H9 (cell line): ENCODE data around the gene TMEM201. TPM values are rescaled to one million over a fixed set of nuclear protein-coding genes. Genes with fewer than 3 reads are reported as not detected.
A peak's percentile ranks its signal among the peaks of the same experiment; 100 is the strongest.

Experiments
- DNase-seq: peaks from one replicate; pipeline ENCODE4 v3.0.0-alpha.2; 2017
- H2AFZ ChIP-seq: one replicate; pipeline ENCODE4 v1.6.1; 2013; ENCODE audit warnings: mild to moderate bottlenecking, low read length, control low read depth, moderate library complexity
- H2AK5ac ChIP-seq: 2 replicates; pipeline ENCODE4 v1.6.1; 2013; ENCODE audit warnings: low read length, control low read depth, mixed read lengths; ENCODE audit not compliant: insufficient read length
- H2BK120ac ChIP-seq: one replicate; pipeline ENCODE4 v1.6.1; 2013; ENCODE audit warnings: low read depth, mild to moderate bottlenecking, low read length, control low read depth, inconsistent platforms; ENCODE audit not compliant: poor library complexity, severe bottlenecking
- H2BK12ac ChIP-seq: 2 replicates; pipeline ENCODE4 v1.6.1; 2013; ENCODE audit warnings: low read length, control low read depth, mixed read lengths, low read depth; ENCODE audit not compliant: insufficient read length
- H2BK15ac ChIP-seq: 2 replicates; pipeline ENCODE4 v1.6.1; 2013; ENCODE audit warnings: low read depth, low read length, control low read depth
- H2BK20ac ChIP-seq: one replicate; pipeline ENCODE4 v1.6.1; 2013; ENCODE audit warnings: low read depth, mild to moderate bottlenecking, low read length, control low read depth, inconsistent platforms; ENCODE audit not compliant: poor library complexity, severe bottlenecking
- H2BK5ac ChIP-seq: 2 replicates; pipeline ENCODE4 v1.6.1; 2013; ENCODE audit warnings: low read length, control low read depth, mixed read lengths; ENCODE audit not compliant: insufficient read length
- H3K14ac ChIP-seq: 2 replicates; pipeline ENCODE4 v1.6.1; 2013; ENCODE audit warnings: low read length, control low read depth; ENCODE audit not compliant: insufficient read depth
- H3K18ac ChIP-seq: 2 replicates; pipeline ENCODE4 v1.6.1; 2013; ENCODE audit warnings: low read depth, mild to moderate bottlenecking, mixed read lengths, low read length, control low read depth; ENCODE audit not compliant: insufficient read length
- H3K23ac ChIP-seq: 2 replicates; pipeline ENCODE4 v1.6.1; 2013; ENCODE audit warnings: low read length, control low read depth, mixed read lengths, low read depth; ENCODE audit not compliant: insufficient read length
- H3K23me2 ChIP-seq: 2 replicates; pipeline ENCODE4 v1.6.1; 2013; ENCODE audit warnings: low read depth, mild to moderate bottlenecking, mixed read lengths, low read length, control low read depth; ENCODE audit not compliant: insufficient read length, poor library complexity, severe bottlenecking
- H3K27ac ChIP-seq: 2 replicates; pipeline ENCODE4 v1.5.1; 2013; ENCODE audit warnings: low read length, control low read depth, mixed read lengths, low read depth; ENCODE audit not compliant: insufficient read length
- H3K27me3 ChIP-seq: 2 replicates; pipeline ENCODE4 v1.6.1; 2013; ENCODE audit warnings: low read length, control low read depth, inconsistent platforms; ENCODE audit not compliant: insufficient read depth
- H3K4ac ChIP-seq: 2 replicates; pipeline ENCODE4 v1.6.1; 2013; ENCODE audit warnings: low read depth, mild to moderate bottlenecking, control low read depth, inconsistent platforms, low read length, moderate library complexity
- H3K4me1 ChIP-seq: 2 replicates; pipeline ENCODE4 v1.6.1; 2013; ENCODE audit warnings: low read length, control low read depth, inconsistent platforms; ENCODE audit not compliant: insufficient read depth
- H3K4me2 ChIP-seq: 2 replicates; pipeline ENCODE4 v1.6.1; 2013; ENCODE audit warnings: low read length, control low read depth, mixed read lengths; ENCODE audit not compliant: insufficient read length, insufficient read depth
- H3K56ac ChIP-seq: 2 replicates; pipeline ENCODE4 v1.6.1; 2013; ENCODE audit warnings: low read depth, mild to moderate bottlenecking, mixed read lengths, low read length, control low read depth; ENCODE audit not compliant: insufficient read length
- H3K79me1 ChIP-seq: 2 replicates; pipeline ENCODE4 v1.6.1; 2013; ENCODE audit warnings: low read depth, mild to moderate bottlenecking, moderate library complexity, low read length, control low read depth, inconsistent platforms; ENCODE audit not compliant: insufficient read depth, poor library complexity, severe bottlenecking
- H3K79me2 ChIP-seq: 2 replicates; pipeline ENCODE4 v1.6.1; 2013; ENCODE audit warnings: low read length, control low read depth, inconsistent platforms; ENCODE audit not compliant: insufficient read depth
- H3K9ac ChIP-seq: 2 replicates; pipeline ENCODE4 v1.6.1; 2013; ENCODE audit warnings: low read length, control low read depth, mixed read lengths; ENCODE audit not compliant: insufficient read length; ENCODE audit errors: extremely low read depth
- H3K9me3 ChIP-seq: one replicate; pipeline ENCODE4 v1.6.1; 2013; ENCODE audit warnings: low read depth, low read length, inconsistent platforms; ENCODE audit not compliant: control insufficient read depth
- H3T11ph ChIP-seq: one replicate; pipeline ENCODE4 v1.6.1; 2013; ENCODE audit warnings: mild to moderate bottlenecking, low read length, control low read depth, inconsistent platforms
- H4K20me1 ChIP-seq: one replicate; pipeline ENCODE4 v1.6.1; 2013; ENCODE audit not compliant: control insufficient read depth, insufficient read length, insufficient read depth
- H4K5ac ChIP-seq: 2 replicates; pipeline ENCODE4 v1.6.1; 2013; ENCODE audit warnings: low read depth, mild to moderate bottlenecking, mixed read lengths, low read length, control low read depth; ENCODE audit not compliant: insufficient read length
- H4K8ac ChIP-seq: replicated peaks from 2 replicates; pipeline ENCODE4 v1.6.1; 2013; ENCODE audit warnings: low read length, control low read depth, mixed read lengths, low read depth; ENCODE audit not compliant: insufficient read length
- H4K91ac ChIP-seq: 2 replicates; pipeline ENCODE4 v1.6.1; 2013; ENCODE audit warnings: low read depth, mild to moderate bottlenecking, moderate library complexity, mixed read lengths, low read length, control low read depth; ENCODE audit not compliant: insufficient read length
- H3K27ac Mint-ChIP-seq, 3 experiments: 2 replicates in 2 of 3; 3 replicates in 1 of 3; pipeline ENCODE4 v1.8.0; 2020 to 2021; ENCODE audit warnings: mixed read lengths in 3 of 3, mild to moderate bottlenecking in 1 of 3, moderate library complexity in 1 of 3
- H3K27me3 Mint-ChIP-seq: 2 replicates; pipeline ENCODE4 v1.8.0; 2021; ENCODE audit warnings: low read depth, mild to moderate bottlenecking, moderate library complexity, mixed read lengths
- H3K36me3 Mint-ChIP-seq, 3 experiments: 2 replicates in 2 of 3; 3 replicates in 1 of 3; pipeline ENCODE4 v1.8.0; 2020 to 2021; ENCODE audit warnings: low read depth in 3 of 3, mixed read lengths in 3 of 3; ENCODE audit not compliant: insufficient read depth in 1 of 3
- H3K4me1 Mint-ChIP-seq, 2 experiments: 2 replicates each; pipeline ENCODE4 v1.8.0; 2020; ENCODE audit warnings: mixed read lengths in 2 of 2
- H3K4me3 Mint-ChIP-seq, 2 experiments: 2 replicates in 1 of 2; 3 replicates in 1 of 2; pipeline ENCODE4 v1.8.0; 2020 to 2021; ENCODE audit warnings: mild to moderate bottlenecking in 2 of 2, mixed read lengths in 2 of 2, moderate library complexity in 1 of 2
- H3K9me3 Mint-ChIP-seq, 2 experiments: 2 replicates in 1 of 2; 3 replicates in 1 of 2; pipeline ENCODE4 v1.8.0; 2020; ENCODE audit warnings: mild to moderate bottlenecking in 2 of 2, mixed read lengths in 2 of 2, moderate library complexity in 1 of 2
- WGBS: extraction: QIAGEN DNeasy Blood & Tissue Kit; methylation state at CpG from one replicate; pipeline ENCODE4 v1.1.7; 2013; ENCODE audit warnings: missing lambda C conversion rate, low lambda C conversion rate, mixed read lengths; ENCODE audit not compliant: insufficient read length; ENCODE audit errors: extremely low coverage; 5-methylcytosine and 5-hydroxymethylcytosine counted together
- total RNA-seq: library from RNA; stranded (reverse); gene quantifications from 2 replicates; pipeline ENCODE4 v1.2.1, GENCODE V29; 2021
- TF ChIP-seq, protein P1 (sequence below): fragments of 200-600 bp; sonication (generic); conservative IDR thresholded peaks from 3 replicates; pipeline ENCODE4 v1.8.0; 2021; ENCODE audit warnings: antibody characterized with exemption, mild to moderate bottlenecking

Gene TMEM201
- total RNA-seq, 1 experiment from 2014 or later: 31.0 TPM

DNA sequence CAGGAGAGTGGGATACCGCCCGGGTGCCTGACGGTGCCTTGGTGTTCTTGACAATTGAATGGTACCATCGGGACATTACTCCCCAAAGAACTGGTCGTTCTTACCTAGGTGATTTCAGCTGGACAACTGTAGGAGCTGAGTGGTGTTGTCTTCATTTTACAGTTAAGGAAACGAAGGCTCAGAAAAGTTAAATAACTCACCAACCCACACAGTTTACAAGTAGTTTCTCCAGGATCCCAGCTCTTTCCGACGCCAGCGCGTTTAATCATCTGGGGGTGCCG is 64.4 kb downstream of the TMEM201 start:
- no peak overlapping the region for H3K4me2 ChIP-seq
- DNase-seq: no peak
- WGBS: no CpG with 5 or more reads among the region's 11 CpGs
- H3K18ac ChIP-seq: no peak overlapping the region
- TF ChIP-seq, protein P1, sequence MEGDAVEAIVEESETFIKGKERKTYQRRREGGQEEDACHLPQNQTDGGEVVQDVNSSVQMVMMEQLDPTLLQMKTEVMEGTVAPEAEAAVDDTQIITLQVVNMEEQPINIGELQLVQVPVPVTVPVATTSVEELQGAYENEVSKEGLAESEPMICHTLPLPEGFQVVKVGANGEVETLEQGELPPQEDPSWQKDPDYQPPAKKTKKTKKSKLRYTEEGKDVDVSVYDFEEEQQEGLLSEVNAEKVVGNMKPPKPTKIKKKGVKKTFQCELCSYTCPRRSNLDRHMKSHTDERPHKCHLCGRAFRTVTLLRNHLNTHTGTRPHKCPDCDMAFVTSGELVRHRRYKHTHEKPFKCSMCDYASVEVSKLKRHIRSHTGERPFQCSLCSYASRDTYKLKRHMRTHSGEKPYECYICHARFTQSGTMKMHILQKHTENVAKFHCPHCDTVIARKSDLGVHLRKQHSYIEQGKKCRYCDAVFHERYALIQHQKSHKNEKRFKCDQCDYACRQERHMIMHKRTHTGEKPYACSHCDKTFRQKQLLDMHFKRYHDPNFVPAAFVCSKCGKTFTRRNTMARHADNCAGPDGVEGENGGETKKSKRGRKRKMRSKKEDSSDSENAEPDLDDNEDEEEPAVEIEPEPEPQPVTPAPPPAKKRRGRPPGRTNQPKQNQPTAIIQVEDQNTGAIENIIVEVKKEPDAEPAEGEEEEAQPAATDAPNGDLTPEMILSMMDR: no peak
- peaks cover 10 to 17% of the 10 kb centered on the region in 2 experiments for H3K4me1 Mint-ChIP-seq
- H3K79me2 ChIP-seq: no peaks in the 10 kb centered on the region
- H4K8ac ChIP-seq: no peak overlapping the region
- H3K4me1 ChIP-seq: no peaks in the 10 kb centered on the region
- no peaks in the 10 kb centered on the region for H4K20me1 ChIP-seq
- peaks cover 10% of the 10 kb centered on the region for H3K23me2 ChIP-seq
- H3K4me3 Mint-ChIP-seq: peak overlapping the region; percentile 59 to 81; a peak in 4 of 5 replicates
- H3K56ac ChIP-seq: no peak overlapping the region
- H2BK120ac ChIP-seq: no peak overlapping the region
- H2BK20ac ChIP-seq: no peak overlapping the region
- no peak overlapping the region for H2BK5ac ChIP-seq
- no peak overlapping the region for H4K5ac ChIP-seq
- H2AK5ac ChIP-seq: no peak overlapping the region
- no peak overlapping the region for H3K14ac ChIP-seq
- no peak overlapping the region for H2AFZ ChIP-seq
- no peak overlapping the region for H3K4ac ChIP-seq
- peaks cover 9% of the 10 kb centered on the region; the same call in 1 of the 2 replicates for H3K27me3 ChIP-seq
- H3K79me1 ChIP-seq: no peaks in the 10 kb centered on the region
- no peaks in the 10 kb centered on the region; a peak in 1 of 5 replicates for H3K9me3 Mint-ChIP-seq
- no peak overlapping the region for H3K9ac ChIP-seq
- H3K27ac Mint-ChIP-seq: no peak overlapping the region
- no peak overlapping the region for H3K23ac ChIP-seq
- no peak overlapping the region for H4K91ac ChIP-seq
- peaks cover 66% of the 10 kb centered on the region for H3K27me3 Mint-ChIP-seq
- no peak overlapping the region for H2BK12ac ChIP-seq
- H3K9me3 ChIP-seq: no peaks in the 10 kb centered on the region
- H2BK15ac ChIP-seq: no peak overlapping the region
- no peaks in the 10 kb centered on the region for H3K36me3 Mint-ChIP-seq
- H3T11ph ChIP-seq: no peak overlapping the region
- no peak overlapping the region for H3K27ac ChIP-seq
